Measurements from ENCODE around the gene ARAP3. TPM values are rescaled to one million over a fixed set of nuclear protein-coding genes. Genes with fewer than 3 reads are reported as not detected.

The ARAP3 gene
- total RNA-seq, 1 donor from 2014 or later = 1.3 TPM

DNA sequence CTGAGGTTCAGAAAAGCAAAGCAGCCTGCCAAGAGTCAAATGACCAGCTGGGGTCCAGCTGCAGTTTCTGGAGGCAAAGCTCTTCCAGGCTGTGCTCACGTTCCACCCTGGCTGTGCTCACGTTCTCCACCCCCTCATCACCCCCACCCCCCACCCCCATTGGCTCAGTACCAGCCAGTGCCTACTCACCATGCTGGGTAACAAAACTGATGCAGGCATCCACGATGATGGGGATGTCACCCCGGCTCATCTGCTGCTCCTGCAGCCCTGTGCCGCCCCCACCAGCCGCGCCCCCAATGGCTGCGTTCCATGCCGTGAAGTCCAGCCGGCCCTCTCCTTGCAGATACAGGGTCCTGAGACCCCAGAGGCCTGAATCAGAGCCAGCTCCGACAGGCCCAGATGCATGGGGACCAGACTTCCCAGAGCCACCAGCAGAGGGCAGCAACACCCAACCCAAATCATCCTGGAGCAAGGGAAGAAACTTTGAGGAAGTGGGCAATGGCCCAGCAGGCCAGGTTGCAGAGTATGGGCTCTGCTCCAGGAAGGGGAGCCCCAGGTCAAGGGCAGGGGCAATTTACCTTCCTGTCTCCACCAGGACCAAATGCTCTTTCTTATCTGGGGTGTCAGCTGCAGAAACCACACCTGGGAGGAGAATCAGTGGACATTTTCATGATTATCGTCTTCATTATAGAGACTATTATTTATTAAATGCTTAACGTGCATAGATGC, 17.1 kb downstream of the ARAP3 start:
- Mint-ChIP-seq H3K36me3 (ENCODE audit: unreplicated experiment) (no peaks in the 10 kb centered on the region), H3K4me3 (ENCODE audit: unreplicated experiment) (no peak overlapping the region), H3K27ac (ENCODE audit: unreplicated experiment) (no peak overlapping the region)

DNA sequence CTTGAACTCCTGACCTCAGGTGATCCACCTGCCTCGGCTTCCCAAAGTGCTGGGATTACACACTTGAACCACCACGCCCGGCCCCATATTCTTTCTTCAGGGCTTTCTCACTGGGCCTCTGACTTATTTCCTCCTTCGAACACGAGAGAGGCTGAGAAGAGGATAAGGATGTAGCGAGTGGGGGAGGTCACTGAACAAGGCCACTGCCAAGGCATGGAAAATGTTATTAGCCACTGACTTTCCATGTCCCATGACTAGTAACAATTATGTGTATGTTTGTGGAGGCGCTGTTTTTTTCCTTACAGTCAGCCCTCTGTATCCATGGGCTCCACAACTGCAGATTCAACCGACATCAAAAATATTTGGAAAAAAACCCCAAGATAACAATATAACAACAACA, 18.5 kb downstream of the ARAP3 start:
- H3K4me3 Mint-ChIP-seq (ENCODE audit: unreplicated experiment) = no peak overlapping the region
- DNase-seq (ENCODE audit: extremely low spot score, unreplicated experiment) = no peak
- no peaks in the 10 kb centered on the region for H3K4me1 Mint-ChIP-seq (ENCODE audit: unreplicated experiment)
- no peaks in the 10 kb centered on the region for H3K9me3 Mint-ChIP-seq (ENCODE audit: unreplicated experiment)
- H3K27me3 Mint-ChIP-seq (ENCODE audit: unreplicated experiment) = no peaks in the 10 kb centered on the region
- no peak overlapping the region for H3K27ac Mint-ChIP-seq (ENCODE audit: unreplicated experiment)
- TF ChIP-seq, protein P1, sequence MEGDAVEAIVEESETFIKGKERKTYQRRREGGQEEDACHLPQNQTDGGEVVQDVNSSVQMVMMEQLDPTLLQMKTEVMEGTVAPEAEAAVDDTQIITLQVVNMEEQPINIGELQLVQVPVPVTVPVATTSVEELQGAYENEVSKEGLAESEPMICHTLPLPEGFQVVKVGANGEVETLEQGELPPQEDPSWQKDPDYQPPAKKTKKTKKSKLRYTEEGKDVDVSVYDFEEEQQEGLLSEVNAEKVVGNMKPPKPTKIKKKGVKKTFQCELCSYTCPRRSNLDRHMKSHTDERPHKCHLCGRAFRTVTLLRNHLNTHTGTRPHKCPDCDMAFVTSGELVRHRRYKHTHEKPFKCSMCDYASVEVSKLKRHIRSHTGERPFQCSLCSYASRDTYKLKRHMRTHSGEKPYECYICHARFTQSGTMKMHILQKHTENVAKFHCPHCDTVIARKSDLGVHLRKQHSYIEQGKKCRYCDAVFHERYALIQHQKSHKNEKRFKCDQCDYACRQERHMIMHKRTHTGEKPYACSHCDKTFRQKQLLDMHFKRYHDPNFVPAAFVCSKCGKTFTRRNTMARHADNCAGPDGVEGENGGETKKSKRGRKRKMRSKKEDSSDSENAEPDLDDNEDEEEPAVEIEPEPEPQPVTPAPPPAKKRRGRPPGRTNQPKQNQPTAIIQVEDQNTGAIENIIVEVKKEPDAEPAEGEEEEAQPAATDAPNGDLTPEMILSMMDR (IDR thresholded peaks at IDR 0.05) = no peak
- H3K36me3 Mint-ChIP-seq (ENCODE audit: unreplicated experiment) = no peaks in the 10 kb centered on the region

More for the DNA sequence above, 17.1 kb downstream of the ARAP3 start:
- Mint-ChIP-seq H3K27me3 (ENCODE audit: unreplicated experiment) (no peaks in the 10 kb centered on the region), H3K9me3 (ENCODE audit: unreplicated experiment) (no peaks in the 10 kb centered on the region), H3K4me1 (ENCODE audit: unreplicated experiment) (no peaks in the 10 kb centered on the region)
- DNase-seq (ENCODE audit: extremely low spot score, unreplicated experiment) = peak; percentile 91
- TF ChIP-seq, protein P1 (IDR thresholded peaks at IDR 0.05) = peak; percentile 91

DNA sequence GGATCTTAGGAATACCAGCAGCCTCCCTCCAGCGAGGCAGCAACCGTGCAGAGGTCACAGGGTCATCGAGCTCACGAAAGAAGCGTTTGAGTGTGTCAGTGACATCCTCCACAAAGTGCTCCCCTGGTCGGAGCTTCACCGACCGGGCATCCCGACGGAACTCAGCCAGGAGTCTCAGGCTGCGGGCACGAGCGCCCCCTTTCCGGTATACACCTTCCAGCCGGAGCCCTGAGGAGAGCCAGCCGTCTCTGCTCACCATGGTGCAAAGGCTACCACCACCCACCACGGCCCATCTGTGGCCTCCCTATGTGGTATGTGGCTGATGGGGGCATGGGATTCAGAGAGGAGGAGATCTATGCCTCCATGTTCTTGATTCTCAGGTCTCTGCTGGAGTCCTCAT, 20.0 kb downstream of the ARAP3 start:
- Mint-ChIP-seq H3K4me1 (ENCODE audit: unreplicated experiment) (no peaks in the 10 kb centered on the region), H3K4me3 (ENCODE audit: unreplicated experiment) (no peak overlapping the region), H3K36me3 (ENCODE audit: unreplicated experiment) (no peaks in the 10 kb centered on the region), H3K27ac (ENCODE audit: unreplicated experiment) (no peak overlapping the region), H3K9me3 (ENCODE audit: unreplicated experiment) (no peaks in the 10 kb centered on the region), H3K27me3 (ENCODE audit: unreplicated experiment) (no peaks in the 10 kb centered on the region)
- TF ChIP-seq, protein P1 (IDR thresholded peaks at IDR 0.05) = no peak
- DNase-seq (ENCODE audit: extremely low spot score, unreplicated experiment) = no peak

DNA sequence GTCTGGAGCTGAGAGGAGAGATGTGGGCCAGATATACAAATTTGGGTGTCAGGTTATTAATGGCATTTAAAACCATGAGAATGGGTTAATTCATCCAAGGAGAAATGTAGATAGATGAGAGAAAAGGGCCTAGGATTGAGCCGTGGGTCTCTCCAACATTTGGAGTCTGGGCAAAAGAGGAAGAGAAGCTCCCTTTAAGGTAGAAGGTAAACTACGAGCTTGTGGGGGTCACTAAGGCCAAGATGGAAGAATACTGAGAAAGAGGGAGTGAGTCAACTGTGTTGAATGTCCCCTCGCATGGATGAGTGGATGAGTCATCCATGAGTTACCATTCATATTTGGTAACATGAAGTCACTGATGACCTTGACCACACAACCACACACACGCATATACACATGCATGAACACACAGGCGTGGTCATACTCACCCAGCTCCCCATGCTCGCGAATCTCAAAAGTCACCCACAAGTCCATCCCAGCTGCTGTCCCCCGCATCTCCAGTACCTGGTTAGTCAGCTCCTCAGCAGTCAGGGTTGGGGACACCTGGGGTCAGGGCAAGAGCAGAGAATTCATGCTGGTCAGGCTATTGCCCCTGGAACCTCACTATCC, 24.0 kb downstream of the ARAP3 start:
- Mint-ChIP-seq H3K4me3 (ENCODE audit: unreplicated experiment) (no peak overlapping the region), H3K27me3 (ENCODE audit: unreplicated experiment) (no peaks in the 10 kb centered on the region), H3K36me3 (ENCODE audit: unreplicated experiment) (no peaks in the 10 kb centered on the region), H3K9me3 (ENCODE audit: unreplicated experiment) (no peaks in the 10 kb centered on the region), H3K4me1 (ENCODE audit: unreplicated experiment) (no peaks in the 10 kb centered on the region), H3K27ac (ENCODE audit: unreplicated experiment) (no peak overlapping the region)
- TF ChIP-seq, protein P1 (IDR thresholded peaks at IDR 0.05) = no peak
- no peak for DNase-seq (ENCODE audit: extremely low spot score, unreplicated experiment)

DNA sequence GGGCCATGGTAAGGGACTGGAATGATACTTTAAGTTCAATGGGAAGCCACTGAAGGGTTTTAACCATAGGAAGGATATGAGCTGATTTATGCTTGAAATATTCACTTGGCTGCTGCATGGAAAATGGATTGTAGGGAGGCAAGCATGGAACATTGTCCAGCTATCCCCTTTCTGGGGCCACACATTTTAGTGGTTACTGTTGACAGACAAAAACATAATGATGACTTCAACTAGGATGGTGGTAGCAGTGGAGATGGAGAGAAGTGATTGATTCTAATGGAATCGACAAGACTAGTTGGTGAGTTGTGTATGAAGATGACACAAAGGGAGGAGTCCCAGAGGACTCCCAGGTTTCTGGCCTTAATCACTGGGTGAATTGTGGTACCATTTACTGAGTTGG, 24.6 kb downstream of the ARAP3 start:
- DNase-seq (ENCODE audit: extremely low spot score, unreplicated experiment) = no peak
- Mint-ChIP-seq H3K4me3 (ENCODE audit: unreplicated experiment) (no peak overlapping the region), H3K27ac (ENCODE audit: unreplicated experiment) (no peak overlapping the region), H3K4me1 (ENCODE audit: unreplicated experiment) (no peaks in the 10 kb centered on the region), H3K36me3 (ENCODE audit: unreplicated experiment) (no peaks in the 10 kb centered on the region), H3K9me3 (ENCODE audit: unreplicated experiment) (no peaks in the 10 kb centered on the region), H3K27me3 (ENCODE audit: unreplicated experiment) (no peaks in the 10 kb centered on the region)
- TF ChIP-seq, protein P1 (IDR thresholded peaks at IDR 0.05) = no peak

Measured in osteocyte (in vitro differentiated cells).